IPS-18a (cell line): Measurements from ENCODE around the gene CHD9.

ENCODE experiments used
- H3K27ac ChIP-seq: one replicate; pipeline ENCODE4 v1.5.1; 2013; ENCODE audit warnings: low read length
- H3K27me3 ChIP-seq: one replicate; pipeline ENCODE4 v1.6.1; 2013; ENCODE audit warnings: mild to moderate bottlenecking, low read length; ENCODE audit not compliant: control insufficient read depth, insufficient read depth
- H3K36me3 ChIP-seq: one replicate; pipeline ENCODE4 v1.6.1; 2013; ENCODE audit warnings: low read depth, low read length; ENCODE audit not compliant: control insufficient read depth
- H3K4me1 ChIP-seq: one replicate; pipeline ENCODE4 v1.6.1; 2013; ENCODE audit warnings: low read depth, low read length; ENCODE audit not compliant: control insufficient read depth
- H3K4me3 ChIP-seq: one replicate; pipeline ENCODE4 v1.5.1; 2013; ENCODE audit warnings: low read length
- H3K9ac ChIP-seq: one replicate; pipeline ENCODE4 v1.6.1; 2013; ENCODE audit warnings: mild to moderate bottlenecking, low read length, moderate library complexity
- H3K9me3 ChIP-seq: one replicate; pipeline ENCODE4 v1.6.1; 2013; ENCODE audit warnings: low read depth, low read length; ENCODE audit not compliant: control insufficient read depth

CHD9 gene

DNA sequence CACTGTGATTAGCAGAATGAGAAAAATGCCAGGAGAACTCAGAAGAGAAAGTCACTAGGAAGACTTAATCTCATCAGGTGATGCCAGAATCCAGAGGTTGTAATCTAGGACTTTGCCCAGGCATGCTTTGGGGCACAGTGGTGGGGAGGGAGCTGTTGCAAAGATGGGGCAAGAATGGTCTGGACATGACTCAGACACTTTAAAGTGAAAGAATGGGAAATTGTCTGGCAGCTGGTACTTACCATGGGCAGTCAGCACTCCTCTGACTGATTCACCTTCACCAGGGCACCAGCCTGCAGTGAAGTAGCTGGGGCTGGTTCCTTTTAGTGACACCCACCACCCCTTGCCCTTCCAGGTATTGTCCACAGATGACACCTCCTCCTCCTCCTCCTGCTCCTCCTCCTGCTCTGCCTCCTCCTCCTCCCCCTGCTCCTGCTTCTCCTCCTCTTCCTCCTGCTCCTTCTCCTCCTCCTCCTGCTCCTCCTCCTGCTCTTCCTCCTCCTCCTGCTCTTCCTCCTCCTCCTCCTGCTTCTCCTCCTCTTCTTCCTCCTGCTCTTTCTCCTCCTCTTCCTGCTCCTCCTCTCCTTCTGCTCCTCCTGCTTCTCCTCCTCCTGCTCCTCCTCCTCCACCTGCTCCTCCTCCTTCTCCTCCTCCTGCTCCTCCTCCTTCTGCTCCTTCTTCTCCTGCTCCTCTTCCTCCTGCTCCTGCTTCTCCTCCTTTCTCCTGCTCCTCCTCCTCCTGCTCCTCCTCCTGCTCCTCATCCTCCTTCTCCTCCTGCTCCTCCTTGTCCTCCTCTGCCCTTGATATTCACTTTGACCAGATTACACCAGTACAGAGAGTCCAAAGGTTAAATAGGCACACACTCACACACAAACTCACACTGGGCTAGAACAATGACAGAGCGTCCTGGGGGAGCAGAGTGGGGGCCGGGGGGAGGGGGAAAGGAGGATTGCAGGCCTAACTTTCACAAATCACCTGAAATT is 2.0 kb upstream of the CHD9 start, which contains the start of gene CHD9NB:
Gene CHD9NB (minus strand): TSS at position 379 of the 983 bp plus-strand sequence. CDS start 8,739 bp downstream, outside the sequence.
- H3K36me3 ChIP-seq, result no peaks in the 10 kb centered on the region
- no peaks in the 10 kb centered on the region for H3K9me3 ChIP-seq
- H3K4me1 ChIP-seq, result peaks cover 20% of the 10 kb centered on the region
- no peak within 1 kb of the TSS for H3K4me3 ChIP-seq
- H3K9ac ChIP-seq, result no peak within 1 kb of the TSS
- H3K27me3 ChIP-seq, result no peaks in the 10 kb centered on the region
- H3K27ac ChIP-seq, result no peak within 1 kb of the TSS

DNA sequence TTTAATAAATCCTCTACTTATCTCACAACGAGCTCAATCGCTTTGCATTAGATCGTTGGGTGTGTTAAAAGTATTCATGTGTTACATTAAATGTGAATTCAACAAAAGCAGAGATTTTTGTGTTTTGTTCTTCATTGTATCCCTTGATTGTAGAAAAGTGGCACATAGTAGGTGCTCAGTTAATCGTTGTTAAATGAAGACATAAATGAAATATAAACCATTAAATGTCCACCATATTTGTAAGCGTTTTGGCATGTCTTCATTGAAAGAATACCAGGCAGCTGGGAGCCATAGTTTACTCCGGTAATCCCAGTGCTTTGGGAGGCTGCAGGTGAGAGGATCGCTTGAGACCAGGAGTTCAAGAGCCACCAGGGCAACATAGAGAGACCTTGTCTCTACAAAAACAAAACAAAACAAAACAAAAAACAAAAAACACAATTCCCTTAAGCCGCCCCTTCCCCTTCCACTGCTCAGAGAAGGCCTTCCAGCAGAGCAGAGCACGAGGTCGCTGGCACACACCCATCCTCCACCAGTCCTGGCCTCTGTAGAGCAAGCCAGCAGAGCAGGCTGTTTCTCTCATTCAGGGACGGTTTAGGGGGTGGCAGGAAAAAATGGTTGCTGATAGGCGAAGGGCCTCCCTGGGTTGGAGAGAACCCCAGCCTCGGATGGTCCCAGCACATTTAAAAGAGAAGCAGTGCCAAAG is 673 bp upstream of the CHD9 start:
- Histone ChIP-seq H3K9me3 (no peaks in the 10 kb centered on the region), H3K27me3 (no peaks in the 10 kb centered on the region), H3K27ac (peak overlapping the region; percentile 46), H3K4me3 (peak overlapping the region; percentile 74), H3K4me1 (peaks cover 20% of the 10 kb centered on the region), H3K36me3 (no peaks in the 10 kb centered on the region), H3K9ac (peak overlapping the region; percentile 66)

DNA sequence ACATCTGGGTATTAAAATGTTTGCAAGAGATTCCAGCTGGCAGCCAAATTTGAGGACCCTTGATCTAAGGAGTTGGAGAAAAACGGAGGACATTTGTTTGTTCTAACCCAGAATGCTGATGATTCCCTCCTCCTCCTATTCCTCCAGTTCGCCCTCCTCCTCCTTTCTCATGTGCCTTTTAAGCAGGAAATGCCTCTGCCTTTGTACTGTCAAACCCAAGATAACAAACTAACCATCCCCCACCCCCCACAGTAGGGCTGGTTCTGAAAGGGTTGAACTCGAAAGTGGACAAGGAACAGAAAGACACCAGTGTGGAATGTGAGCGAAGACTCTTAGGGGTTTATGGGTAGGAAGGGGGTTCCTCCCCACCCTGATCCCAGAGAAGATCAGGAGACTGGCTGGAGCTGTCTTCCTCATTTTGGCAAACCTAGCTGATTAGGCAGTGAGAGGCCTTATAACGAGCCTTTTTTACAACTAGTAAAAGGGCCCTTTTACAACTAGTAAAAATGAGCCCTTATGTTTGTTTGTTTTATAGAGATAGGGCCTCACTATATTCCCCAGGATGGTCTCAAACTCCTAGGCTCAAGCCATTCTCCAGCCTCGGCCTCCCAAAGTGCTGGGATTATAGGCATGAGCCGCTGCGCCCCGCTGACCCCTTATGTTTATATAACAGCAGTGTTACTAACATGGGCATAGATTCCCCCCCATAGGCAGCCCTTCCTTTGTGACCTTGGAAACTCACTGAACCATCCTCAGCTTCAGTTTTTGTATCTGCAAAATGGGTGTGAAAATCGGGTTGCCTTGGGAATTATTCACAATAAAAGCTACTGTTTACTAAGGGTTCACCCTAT is 975 bp downstream of the CHD9 start:
- Histone ChIP-seq H3K9ac (peak overlapping the region; percentile 66), H3K36me3 (no peaks in the 10 kb centered on the region), H3K9me3 (no peaks in the 10 kb centered on the region), H3K27ac (peak overlapping the region; percentile 59), H3K4me1 (peaks cover 20% of the 10 kb centered on the region), H3K27me3 (no peaks in the 10 kb centered on the region), H3K4me3 (peak overlapping the region; percentile 74)

DNA sequence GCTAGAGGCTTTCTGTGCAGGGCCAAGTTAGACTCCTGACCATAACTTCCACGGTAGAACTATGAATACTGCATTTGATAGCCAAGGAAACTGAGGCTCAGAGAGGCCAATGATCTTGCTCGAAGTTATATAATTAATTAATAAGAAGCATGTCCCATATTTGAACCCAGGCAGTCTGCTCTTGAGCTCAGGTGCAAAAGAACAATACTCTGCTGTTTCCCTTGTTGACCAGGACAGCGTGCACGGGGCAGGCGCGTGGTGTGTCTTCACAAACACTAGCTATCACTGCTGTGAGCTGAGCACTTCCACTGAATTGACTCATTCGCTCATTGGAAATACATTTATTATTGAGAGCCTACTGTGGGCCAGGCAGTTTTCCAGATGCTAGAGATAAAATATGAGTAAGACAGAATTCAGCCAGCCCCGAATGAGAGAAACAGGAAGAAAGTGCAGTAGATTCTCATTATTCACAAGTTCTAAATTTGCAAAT is 1.6 kb downstream of the CHD9 start:
- Histone ChIP-seq H3K27me3 (no peaks in the 10 kb centered on the region), H3K4me3 (peak overlapping the region; percentile 74), H3K36me3 (no peaks in the 10 kb centered on the region), H3K4me1 (peaks cover 20% of the 10 kb centered on the region), H3K9ac (no peak overlapping the region), H3K9me3 (no peaks in the 10 kb centered on the region), H3K27ac (no peak overlapping the region)

DNA sequence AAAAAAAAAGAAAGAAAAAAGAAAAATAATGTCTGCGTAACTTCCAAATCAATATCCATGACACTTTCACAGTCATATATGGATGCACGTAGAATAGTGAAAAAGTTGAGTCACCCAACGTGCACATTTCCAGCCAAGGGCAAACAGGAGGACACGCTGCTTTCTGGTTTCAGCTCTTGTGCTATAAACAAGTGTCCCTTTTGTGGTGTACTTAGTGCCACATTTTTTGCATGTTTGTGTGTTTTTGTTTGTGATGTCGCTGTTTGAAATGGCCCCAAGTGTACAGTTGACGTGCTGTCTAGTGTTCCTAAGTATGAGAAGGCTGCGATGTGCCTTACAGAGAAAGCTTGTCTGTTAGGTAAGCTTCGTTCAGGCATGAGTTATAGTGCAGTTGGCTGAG is 2.9 kb downstream of the CHD9 start:
- peaks cover 27% of the 10 kb centered on the region for H3K4me1 ChIP-seq
- no peaks in the 10 kb centered on the region for H3K27me3 ChIP-seq
- no peaks in the 10 kb centered on the region for H3K36me3 ChIP-seq
- no peak overlapping the region for H3K9ac ChIP-seq
- H3K9me3 ChIP-seq, result no peaks in the 10 kb centered on the region
- H3K4me3 ChIP-seq, result no peak overlapping the region
- no peak overlapping the region for H3K27ac ChIP-seq

DNA sequence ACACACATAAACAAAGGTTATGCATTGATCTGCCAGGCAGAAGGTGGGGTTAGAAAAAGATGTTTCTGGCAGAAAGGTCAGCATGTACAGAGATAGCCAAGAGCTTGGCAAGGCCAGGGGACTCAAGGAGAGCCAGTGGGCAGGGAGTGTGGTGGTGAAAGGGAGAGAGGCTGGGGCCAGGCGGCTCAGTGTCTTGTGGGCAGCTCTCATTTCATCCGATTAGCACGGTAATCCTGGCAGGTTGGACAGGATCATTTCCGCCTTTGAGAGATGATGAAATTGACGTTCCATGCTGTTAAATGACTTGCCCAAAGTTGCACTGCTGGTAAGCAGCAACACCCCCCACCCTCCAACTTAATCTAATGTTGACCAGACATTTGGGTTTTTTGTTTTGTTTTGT is 3.6 kb downstream of the CHD9 start:
- Histone ChIP-seq H3K27me3 (no peaks in the 10 kb centered on the region), H3K4me1 (peaks cover 27% of the 10 kb centered on the region), H3K9ac (no peak overlapping the region), H3K36me3 (no peaks in the 10 kb centered on the region), H3K27ac (no peak overlapping the region), H3K4me3 (no peak overlapping the region), H3K9me3 (no peaks in the 10 kb centered on the region)

DNA sequence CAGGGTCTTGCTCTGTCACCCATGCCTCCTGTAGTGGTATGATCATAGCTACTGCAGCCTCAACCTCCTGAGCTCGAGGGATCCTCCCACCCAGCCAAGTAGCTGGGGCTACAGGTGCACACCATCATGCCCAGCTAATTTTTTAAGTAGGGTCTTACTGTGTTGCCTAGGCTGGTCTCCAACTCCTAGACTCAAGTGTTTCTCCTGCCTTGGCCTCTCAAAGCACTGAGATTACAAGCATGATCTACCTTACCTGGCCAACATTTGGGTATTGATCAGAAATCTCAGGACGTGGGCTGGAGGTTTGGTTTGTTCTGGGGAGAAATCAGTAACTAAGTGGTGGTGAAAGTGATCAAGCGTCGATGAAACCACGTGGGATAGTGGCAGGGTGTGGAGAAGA is 4.1 kb downstream of the CHD9 start:
- Histone ChIP-seq H3K27ac (no peak overlapping the region), H3K4me1 (peaks cover 27% of the 10 kb centered on the region), H3K9ac (no peak overlapping the region), H3K27me3 (no peaks in the 10 kb centered on the region), H3K4me3 (no peak overlapping the region), H3K9me3 (no peaks in the 10 kb centered on the region), H3K36me3 (no peaks in the 10 kb centered on the region)

DNA sequence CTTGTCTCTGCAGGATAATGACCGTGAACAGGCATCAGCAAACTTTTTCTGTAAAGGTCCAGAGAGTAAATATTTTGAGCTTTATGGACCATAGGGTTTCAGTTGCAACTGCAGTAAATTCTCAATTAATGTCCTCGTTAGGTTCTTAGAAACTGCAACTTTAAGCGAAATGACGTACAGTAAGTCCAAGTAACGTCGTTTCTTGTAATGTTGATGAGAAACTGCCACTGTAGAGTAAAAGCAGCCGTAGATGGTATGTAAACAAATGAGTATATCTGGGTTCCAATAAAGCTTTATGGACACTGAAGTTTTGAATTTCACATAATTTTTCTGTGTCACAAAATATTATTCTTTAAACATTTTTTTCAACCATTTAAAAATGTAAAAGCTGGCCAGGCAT is 4.9 kb downstream of the CHD9 start:
- Histone ChIP-seq H3K27ac (no peak overlapping the region), H3K36me3 (no peaks in the 10 kb centered on the region), H3K27me3 (no peaks in the 10 kb centered on the region), H3K9me3 (no peaks in the 10 kb centered on the region), H3K4me3 (no peak overlapping the region), H3K9ac (no peak overlapping the region), H3K4me1 (peaks cover 21% of the 10 kb centered on the region)

DNA sequence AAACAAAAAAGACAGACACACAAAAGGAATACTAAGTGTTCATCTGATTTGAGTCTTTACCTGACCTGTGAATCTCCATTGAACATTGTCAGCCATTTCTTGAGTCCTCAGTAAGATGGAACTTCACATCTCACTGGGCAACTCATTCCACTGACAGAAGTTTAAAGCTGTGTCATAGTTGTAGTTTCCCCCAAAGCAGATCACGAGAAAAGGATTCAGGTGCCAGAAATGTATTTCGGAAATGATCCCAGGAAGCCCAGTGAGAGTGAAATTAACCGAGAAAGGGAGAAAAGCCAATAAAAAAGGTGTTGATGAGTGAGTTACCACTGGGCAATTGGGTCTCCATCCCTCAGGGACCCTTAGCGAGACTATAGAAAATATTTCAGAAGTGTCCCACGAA is 6.5 kb downstream of the CHD9 start:
- Histone ChIP-seq H3K9ac (no peak overlapping the region), H3K4me3 (no peak overlapping the region), H3K27ac (no peak overlapping the region), H3K27me3 (no peaks in the 10 kb centered on the region), H3K36me3 (no peaks in the 10 kb centered on the region), H3K9me3 (no peaks in the 10 kb centered on the region), H3K4me1 (peaks cover 12% of the 10 kb centered on the region)

DNA sequence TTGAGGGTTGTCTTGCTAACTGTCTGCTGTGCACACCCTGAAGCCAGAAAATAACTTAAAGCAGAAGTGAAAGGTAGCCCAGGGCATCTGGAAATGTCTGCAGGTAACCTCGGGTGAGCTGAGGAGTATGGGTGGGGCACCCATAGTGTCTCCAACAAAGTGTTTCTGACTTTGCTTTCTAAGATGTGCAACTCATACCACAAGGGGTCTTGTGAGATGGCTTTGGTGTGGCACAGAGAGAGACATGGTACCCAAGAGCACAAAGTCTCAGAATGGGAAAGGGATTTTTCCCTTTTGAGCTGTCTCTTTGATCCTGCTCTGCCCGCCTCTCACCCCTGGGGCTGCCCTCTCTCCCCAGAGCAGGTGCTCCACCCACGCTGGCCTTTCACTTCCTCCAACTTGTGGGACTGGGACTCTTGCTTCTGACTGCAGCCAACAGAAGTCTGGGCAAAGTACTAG is 6.9 kb downstream of the CHD9 start:
- Histone ChIP-seq H3K27ac (no peak overlapping the region), H3K4me1 (peaks cover 7% of the 10 kb centered on the region), H3K9me3 (no peaks in the 10 kb centered on the region), H3K4me3 (no peak overlapping the region), H3K27me3 (no peaks in the 10 kb centered on the region), H3K9ac (no peak overlapping the region), H3K36me3 (no peaks in the 10 kb centered on the region)

DNA sequence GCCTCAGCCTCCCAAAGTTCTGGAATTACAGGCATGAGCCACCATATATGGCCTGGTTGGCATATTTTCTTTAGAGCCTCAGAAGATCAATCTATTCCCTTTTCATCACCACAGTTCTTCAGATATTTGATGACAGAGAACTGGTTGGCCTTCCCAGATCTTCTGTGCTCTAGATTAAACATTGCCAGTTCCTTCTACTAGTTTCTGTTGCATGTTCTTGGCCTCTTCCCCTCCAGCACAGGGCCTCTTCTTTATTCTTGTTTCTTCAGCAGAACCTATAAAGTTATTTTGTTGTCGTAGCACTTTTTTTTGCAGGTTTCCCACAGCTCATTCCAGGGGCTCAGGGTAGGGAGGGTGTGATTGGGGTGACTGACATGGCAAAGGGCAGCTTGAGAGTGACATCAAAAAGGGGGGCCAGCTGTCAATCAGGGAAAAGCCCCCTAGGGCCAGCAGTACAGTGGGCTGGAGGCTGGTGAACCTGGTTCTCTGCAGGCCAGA is 9.3 kb downstream of the CHD9 start:
- Histone ChIP-seq H3K9me3 (no peaks in the 10 kb centered on the region), H3K9ac (no peak overlapping the region), H3K36me3 (no peaks in the 10 kb centered on the region), H3K27ac (no peak overlapping the region), H3K4me1 (peaks cover 7% of the 10 kb centered on the region), H3K27me3 (no peaks in the 10 kb centered on the region), H3K4me3 (no peak overlapping the region)
